Nephron (organoid): ENCODE results near the gene SLC22A23.
A peak's percentile ranks its signal among the peaks of the same experiment; 100 is the strongest.

Experiments
- H3K27ac Mint-ChIP-seq, 3 experiments: 2 replicates each; pipeline ENCODE4 v1.8.0; 2020; ENCODE audit warnings: mixed read lengths in 3 of 3, mild to moderate bottlenecking in 2 of 3, moderate library complexity in 1 of 3
- H3K27me3 Mint-ChIP-seq: 2 replicates; pipeline ENCODE4 v1.8.0; 2021; ENCODE audit warnings: low read depth, mild to moderate bottlenecking, moderate library complexity, mixed read lengths
- H3K36me3 Mint-ChIP-seq: 2 replicates; pipeline ENCODE4 v1.8.0; 2020; ENCODE audit warnings: low read depth, mixed read lengths
- H3K4me1 Mint-ChIP-seq: 2 replicates; pipeline ENCODE4 v1.8.0; 2020; ENCODE audit warnings: mixed read lengths
- H3K4me3 Mint-ChIP-seq, 3 experiments: 2 replicates each; pipeline ENCODE4 v1.8.0; 2020; ENCODE audit warnings: mild to moderate bottlenecking in 3 of 3, mixed read lengths in 3 of 3, moderate library complexity in 2 of 3
- H3K9me3 Mint-ChIP-seq: 2 replicates; pipeline ENCODE4 v1.8.0; 2020; ENCODE audit warnings: mixed read lengths
- CTCF ChIP-seq, 3 experiments: fragments of 200-600 bp; sonication (generic); IDR thresholded peaks; one replicate each; pipeline ENCODE4 v1.5.0; 2021; ENCODE audit warnings: antibody characterized with exemption in 3 of 3; ENCODE audit not compliant: unreplicated experiment in 3 of 3

Gene SLC22A23

GRCh38 chr6:3397229-3398164, 59.4 kb downstream of the SLC22A23 start:
- Mint-ChIP-seq H3K36me3 (no peaks in the 10 kb centered on the region), H3K9me3 (no peaks in the 10 kb centered on the region), H3K4me3 (no peak overlapping the region), H3K27me3 (peaks cover 32% of the 10 kb centered on the region), H3K27ac (peak overlapping the region; percentile 26 to 75 (median 59)), H3K4me1 (peaks cover 32% of the 10 kb centered on the region)
- no peak for TF ChIP-seq CTCF (IDR thresholded peaks at IDR 0.05; ENCODE audit: unreplicated experiment in 3 of 3)

GRCh38 chr6:3396503-3397180, 60.2 kb downstream of the SLC22A23 start:
- peaks cover 23% of the 10 kb centered on the region for H3K4me1 Mint-ChIP-seq

GRCh38 chr6:3394671-3395070, 62.2 kb downstream of the SLC22A23 start:
- peaks cover 20% of the 10 kb centered on the region for H3K4me1 Mint-ChIP-seq
- H3K4me3 Mint-ChIP-seq: no peak overlapping the region
- no peak for TF ChIP-seq CTCF (IDR thresholded peaks at IDR 0.05; ENCODE audit: unreplicated experiment in 3 of 3)
- H3K36me3 Mint-ChIP-seq: no peaks in the 10 kb centered on the region
- no peak overlapping the region for H3K27ac Mint-ChIP-seq
- peaks cover 19% of the 10 kb centered on the region for H3K27me3 Mint-ChIP-seq
- H3K9me3 Mint-ChIP-seq: no peaks in the 10 kb centered on the region

More at GRCh38 chr6:3396503-3397180, 60.2 kb downstream of the SLC22A23 start:
- Mint-ChIP-seq H3K36me3 (no peaks in the 10 kb centered on the region), H3K4me3 (no peak overlapping the region), H3K27ac (peak overlapping the region in 1 of 3 experiments; percentile 22), H3K9me3 (no peaks in the 10 kb centered on the region), H3K27me3 (peaks cover 26% of the 10 kb centered on the region)
- TF ChIP-seq CTCF (IDR thresholded peaks at IDR 0.05; ENCODE audit: unreplicated experiment in 3 of 3): no peak

- Mint-ChIP-seq H3K4me1 (peaks cover 14% of the 10 kb centered on the region), H3K36me3 (no peaks in the 10 kb centered on the region), H3K27ac (no peak overlapping the region), H3K27me3 (peaks cover 16% of the 10 kb centered on the region), H3K9me3 (no peaks in the 10 kb centered on the region), H3K4me3 (no peak overlapping the region)
- TF ChIP-seq CTCF (IDR thresholded peaks at IDR 0.05; ENCODE audit: unreplicated experiment in 3 of 3): no peak
These were observed 63.0 kb downstream of the SLC22A23 start for GRCh38 chr6:3393836-3394202.

GRCh38 chr6:3392930-3393835, 63.7 kb downstream of the SLC22A23 start:
- no peak overlapping the region for H3K4me3 Mint-ChIP-seq
- H3K4me1 Mint-ChIP-seq: peaks cover 14% of the 10 kb centered on the region
- peaks cover 16% of the 10 kb centered on the region for H3K27me3 Mint-ChIP-seq
- H3K9me3 Mint-ChIP-seq: no peaks in the 10 kb centered on the region
- TF ChIP-seq CTCF (IDR thresholded peaks at IDR 0.05; ENCODE audit: unreplicated experiment in 3 of 3): no peak
- no peak overlapping the region for H3K27ac Mint-ChIP-seq
- no peaks in the 10 kb centered on the region for H3K36me3 Mint-ChIP-seq
